Measurements from ENCODE around the gene HOXB3. TPM values are rescaled to one million over a fixed set of nuclear protein-coding genes. Genes with fewer than 3 reads are reported as not detected.

Gene HOXB3
- total and polyA plus RNA-seq, 2 of the 4 experiments (the other 2 are of a cell fraction) = 6.3 to 59.6 TPM

GRCh38 chr17:48513097-48513496 lies 76.9 kb downstream of the HOXB3 start:
- no TSS peak for BruUV-seq (replicated peaks)
- peaks cover 37% of the 10 kb centered on the region for H3K27me3 ChIP-seq (ENCODE audit: control insufficient read depth, insufficient read depth, low read length)
- H3K23ac ChIP-seq (ENCODE audit: low read depth, low read length) = no peak overlapping the region
- no peak overlapping the region for H4K8ac ChIP-seq (ENCODE audit: low read depth in 2 of 2, low read length in 2 of 2)
- no peak overlapping the region for H2AK9ac ChIP-seq (replicated peaks; ENCODE audit: low read depth, low read length, poor library complexity)
- no peak overlapping the region for H3K4ac ChIP-seq (ENCODE audit: low read depth, low read length)
- no CpG with 5 or more reads among the region's 7 CpGs for WGBS, 2 experiments (ENCODE audit: extremely low coverage in 2 of 2, insufficient read length in 1 of 2)
- H3K4me1 ChIP-seq (ENCODE audit: control insufficient read depth, insufficient read depth, low read length) = 0 out of 2 replicates have a peak, but pooled peaks cover 2% of the 10 kb centered on the region
- H4K91ac ChIP-seq (ENCODE audit: insufficient read depth, low read depth, low read length) = no peak overlapping the region
- H4K20me1 ChIP-seq (ENCODE audit: insufficient read depth, low read length) = no peaks in the 10 kb centered on the region
- no peaks in the 10 kb centered on the region for H3K9me3 ChIP-seq (ENCODE audit: control insufficient read depth, insufficient read depth, low read length)
- no peak overlapping the region for H3K14ac ChIP-seq (replicated peaks; ENCODE audit: low read depth, low read length)
- no peak overlapping the region for H2AK5ac ChIP-seq (ENCODE audit: low read depth, low read length)
- intact Hi-C loops (cut with micrococcal nuclease) = no loop called here
- no peaks in the 10 kb centered on the region for H3K79me1 ChIP-seq (ENCODE audit: low read depth in 1 of 2, low read length in 2 of 2)
- H3K56ac ChIP-seq (ENCODE audit: extremely low read depth, insufficient read depth, low read length) = no peak overlapping the region
- no peak overlapping the region for H3K4me2 ChIP-seq (ENCODE audit: low read depth, low read length)
- DNase-seq (no peak), ATAC-seq (ENCODE audit: low read depth) (no peak)
- H3K9me1 ChIP-seq (ENCODE audit: insufficient read depth, low read length) = no peaks in the 10 kb centered on the region; the same call in 1 of the 2 replicates
- no peak overlapping the region for H4K5ac ChIP-seq (ENCODE audit: low read depth, low read length)
- in situ Hi-C loops (cut with MboI; ENCODE audit: low sequenced_read_pairs) = no loop called here
- TF ChIP-seq NFE2L2 (IDR thresholded peaks at IDR 0.05; ENCODE audit: low read depth, low read length) (no peak), FOS (IDR thresholded peaks at IDR 0.05; ENCODE audit: low read depth, low read length) (no peak), MAZ (IDR thresholded peaks at IDR 0.05; ENCODE audit: borderline replicate concordance, low read depth, low read length) (no peak), MXI1 (IDR thresholded peaks at IDR 0.05; ENCODE audit: borderline replicate concordance, low read depth, low read length) (no peak), MAFK (IDR thresholded peaks at IDR 0.05; ENCODE audit: low read depth, low read length) (no peak), ELK1 (IDR thresholded peaks at IDR 0.05; ENCODE audit: borderline replicate concordance, low read depth, low read length) (no peak), RAD21 (IDR thresholded peaks at IDR 0.05; ENCODE audit: low read length) (no peak), POLR2A (IDR thresholded peaks at IDR 0.05; ENCODE audit: low read depth, low read length) (no peak)
- ChIA-PET POLR2A (ENCODE audit: unreplicated experiment) (no interaction called here), CTCF (no interaction called here)
- no peak overlapping the region for H2BK15ac ChIP-seq (ENCODE audit: low read depth, low read length)
- H3K18ac ChIP-seq (ENCODE audit: low read depth, low read length) = no peak overlapping the region
- H3K4me3 ChIP-seq (ENCODE audit: insufficient read depth, low read depth, low read length) = no peak overlapping the region
- no peak overlapping the region for H2AFZ ChIP-seq (replicated peaks; ENCODE audit: low read length, poor library complexity)
- no peak overlapping the region for H2BK20ac ChIP-seq (ENCODE audit: low read depth, low read length)
- no peak overlapping the region for H2BK120ac ChIP-seq (ENCODE audit: low read depth, low read length)
- no peak overlapping the region for H3K9ac ChIP-seq (ENCODE audit: low read depth, low read length)
- H3K36me3 ChIP-seq (ENCODE audit: control insufficient read depth, insufficient read depth, low read length) = no peaks in the 10 kb centered on the region
- no peak overlapping the region for H3K27ac ChIP-seq (ENCODE audit: insufficient read depth, low read length)
- dilution Hi-C loops (cut with HindIII; ENCODE audit: low sequenced_read_pairs, unreplicated experiment) = no loop called here
- no peak overlapping the region for H2BK5ac ChIP-seq (ENCODE audit: low read depth, low read length, poor library complexity, severe bottlenecking)
